ENCODE measurements around the gene TUBGCP3.
"Not testable (repeated sequence)": the region's sequence is repeated elsewhere in the genome, so short reads cannot be mapped to it uniquely, and the experiment has no call there.

TUBGCP3 gene

GRCh38 chr13:112576768-112577167 is 11.2 kb downstream of the TUBGCP3 start:
- DNase-seq (ENCODE audit: low spot score) = no peak

- no peak for DNase-seq (ENCODE audit: low spot score)
These were observed 11.8 kb downstream of the TUBGCP3 start for GRCh38 chr13:112576191-112576590.

DNA sequence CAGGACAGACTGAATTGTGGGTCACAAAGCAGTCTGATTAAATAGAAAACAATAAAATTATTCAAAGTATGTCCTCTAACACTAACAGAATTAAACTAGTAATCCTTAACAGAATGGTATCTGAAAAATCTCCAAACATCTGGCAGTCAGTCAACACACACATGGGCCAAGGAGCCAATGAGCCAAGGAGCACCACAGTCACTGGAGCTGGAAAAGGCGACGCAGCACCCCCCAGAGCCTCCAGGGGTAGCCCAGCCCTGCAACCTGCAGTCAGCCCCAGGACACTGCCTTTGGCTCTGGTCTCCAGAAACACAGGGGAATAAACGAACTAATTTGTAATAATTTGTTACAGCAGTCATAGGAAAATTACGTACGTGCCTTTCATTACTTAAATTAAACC is 12.3 kb downstream of the TUBGCP3 start:
- no peak for DNase-seq (ENCODE audit: low spot score)

DNA sequence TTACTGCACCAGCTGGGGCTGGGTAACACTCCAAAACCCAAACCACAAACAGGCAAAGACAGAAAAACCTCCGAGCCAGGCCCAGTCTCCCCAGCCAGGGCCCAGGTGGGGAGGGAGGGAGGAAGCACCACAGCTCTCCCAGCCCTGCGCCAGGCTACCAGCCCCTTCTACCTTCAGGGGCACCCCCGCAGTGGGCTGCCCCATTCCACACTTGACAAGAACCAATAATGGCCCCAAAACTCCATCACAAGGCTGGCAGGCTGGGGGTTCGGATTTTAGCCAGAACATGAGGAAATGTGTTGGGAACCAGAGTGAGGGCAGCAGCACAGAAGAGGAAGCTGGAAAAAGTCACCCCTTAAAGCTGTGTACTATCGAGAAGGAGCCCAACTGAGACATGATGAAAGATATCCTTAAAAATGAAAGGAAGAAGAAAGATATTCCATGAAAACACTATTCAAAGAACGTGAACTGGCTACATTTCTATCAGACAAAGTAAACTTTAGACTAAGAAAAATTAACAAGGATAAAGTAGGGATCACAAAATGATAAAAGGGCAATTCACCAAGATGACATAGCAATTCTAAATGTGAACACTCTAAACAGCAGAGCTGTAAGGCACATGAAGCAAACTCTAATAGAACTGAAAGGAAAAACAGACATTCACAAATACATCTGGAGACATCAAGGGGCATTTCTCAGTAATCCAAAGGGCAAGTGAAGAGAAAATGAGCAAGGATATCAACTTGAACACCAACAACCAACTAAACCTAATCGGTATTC is 12.9 kb downstream of the TUBGCP3 start:
- no peak for DNase-seq (ENCODE audit: low spot score)

GRCh38 chr13:112574416-112574815 is 13.5 kb downstream of the TUBGCP3 start:
- no peak for DNase-seq (ENCODE audit: low spot score)

GRCh38 chr13:112573710-112574109 is 14.2 kb downstream of the TUBGCP3 start:
- no peak for DNase-seq (ENCODE audit: low spot score)

GRCh38 chr13:112572366-112572765 is 15.6 kb downstream of the TUBGCP3 start:
- DNase-seq (ENCODE audit: low spot score) = no peak

DNA sequence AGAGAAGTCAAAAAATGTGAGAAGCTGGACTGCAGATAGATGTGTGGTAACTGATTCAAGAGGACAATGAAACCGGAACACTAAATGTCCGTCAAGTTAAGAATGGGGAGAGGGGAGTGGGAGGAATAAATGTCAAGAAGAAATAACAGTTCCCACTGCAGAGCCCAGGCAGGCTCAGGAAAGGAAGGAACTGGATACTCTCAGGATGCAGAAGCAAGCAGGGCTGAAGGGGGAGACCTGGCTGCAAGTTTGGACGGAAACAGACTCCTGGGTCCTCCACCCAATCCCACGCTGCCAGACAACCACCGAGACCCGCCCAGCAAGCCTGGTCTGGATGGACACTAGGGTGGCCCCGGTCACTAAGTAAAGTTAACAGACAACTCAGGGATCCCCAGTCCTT is 18.1 kb downstream of the TUBGCP3 start:
- DNase-seq (ENCODE audit: low spot score) = no peak

- no peak for DNase-seq (ENCODE audit: low spot score)
These were observed 20.6 kb downstream of the TUBGCP3 start for GRCh38 chr13:112567161-112567862.

GRCh38 chr13:112562786-112563383 is 25.1 kb downstream of the TUBGCP3 start:
- no peak for DNase-seq (ENCODE audit: low spot score)

- DNase-seq (ENCODE audit: low spot score) = no peak
These were observed 25.7 kb downstream of the TUBGCP3 start for GRCh38 chr13:112562254-112562653.

- no peak for DNase-seq (ENCODE audit: low spot score)
These were observed 26.5 kb downstream of the TUBGCP3 start for GRCh38 chr13:112561478-112561877.

DNA sequence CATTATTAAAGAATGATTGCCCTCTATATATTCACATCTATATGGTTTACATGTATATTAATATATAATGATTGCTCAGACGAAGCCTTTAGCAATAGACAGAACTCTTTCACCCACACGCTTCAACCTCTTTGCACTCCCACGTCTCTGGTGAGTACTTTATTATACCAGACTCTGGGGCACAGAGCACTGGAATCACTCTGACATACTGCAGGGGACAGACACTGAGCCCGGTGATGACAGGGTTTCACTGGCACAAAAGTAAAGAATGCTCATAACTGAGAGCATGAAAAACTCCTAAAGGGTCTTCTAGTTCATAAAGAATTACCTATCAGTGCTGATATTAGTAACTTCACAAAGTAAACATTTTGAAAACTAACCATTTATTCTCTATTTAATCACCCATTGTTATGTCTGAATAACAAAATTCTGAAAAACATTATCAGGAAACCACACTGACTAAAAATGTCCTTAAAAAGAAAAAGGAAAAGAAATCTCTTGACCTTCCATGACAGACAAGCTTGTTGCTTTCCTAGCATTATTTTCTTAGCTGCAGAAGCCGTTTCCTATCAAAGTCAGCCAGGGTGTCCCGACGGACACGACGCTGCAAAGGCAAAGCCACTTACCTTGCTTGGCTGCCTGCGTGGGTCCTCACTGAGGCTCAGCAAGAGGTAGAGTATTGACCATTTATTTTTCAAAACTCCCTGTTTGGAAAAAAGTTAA is 29.1 kb downstream of the TUBGCP3 start:
- DNase-seq (ENCODE audit: low spot score) = no peak

DNA sequence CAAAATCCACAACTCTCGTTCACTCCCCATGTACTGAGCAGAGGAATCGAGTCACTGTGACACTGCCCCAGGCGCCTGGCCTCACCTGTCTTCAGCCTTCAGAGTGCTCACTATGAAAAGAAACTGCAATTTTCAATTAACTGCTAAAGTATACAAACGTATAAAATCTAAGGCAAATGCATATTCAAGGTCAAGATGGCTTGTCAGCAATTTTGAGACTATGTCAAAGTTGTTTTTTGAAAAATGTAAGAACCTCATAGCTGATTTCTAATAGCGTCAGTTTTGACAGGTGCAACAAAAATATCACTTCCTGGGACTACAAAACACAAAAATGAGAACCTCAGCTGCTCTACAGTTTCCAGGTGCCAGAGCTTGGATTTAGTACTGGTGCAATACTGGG is 31.4 kb downstream of the TUBGCP3 start:
- no peak for DNase-seq (ENCODE audit: low spot score)

- DNase-seq (ENCODE audit: low spot score) = no peak
These were observed 33.6 kb downstream of the TUBGCP3 start for GRCh38 chr13:112554214-112554850.

DNA sequence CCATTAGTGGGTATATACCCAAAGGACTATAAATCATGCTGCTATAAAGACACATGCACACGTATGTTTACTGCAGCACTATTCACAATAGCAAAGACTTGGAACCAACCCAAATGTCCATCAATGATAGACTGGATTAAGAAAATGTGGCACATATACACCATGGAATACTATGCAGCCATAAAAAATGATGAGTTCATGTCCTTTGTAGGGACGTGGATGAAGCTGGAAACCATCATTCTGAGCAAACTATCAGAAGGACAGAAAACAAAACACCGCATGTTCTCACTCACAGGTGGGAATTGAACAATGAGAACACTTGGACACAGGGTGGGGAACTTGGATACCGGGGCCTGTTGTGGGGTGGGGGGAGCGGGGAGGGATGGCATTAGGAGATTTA is 39.0 kb downstream of the TUBGCP3 start:
- DNase-seq (ENCODE audit: low spot score) = not testable (repeated sequence)

DNA sequence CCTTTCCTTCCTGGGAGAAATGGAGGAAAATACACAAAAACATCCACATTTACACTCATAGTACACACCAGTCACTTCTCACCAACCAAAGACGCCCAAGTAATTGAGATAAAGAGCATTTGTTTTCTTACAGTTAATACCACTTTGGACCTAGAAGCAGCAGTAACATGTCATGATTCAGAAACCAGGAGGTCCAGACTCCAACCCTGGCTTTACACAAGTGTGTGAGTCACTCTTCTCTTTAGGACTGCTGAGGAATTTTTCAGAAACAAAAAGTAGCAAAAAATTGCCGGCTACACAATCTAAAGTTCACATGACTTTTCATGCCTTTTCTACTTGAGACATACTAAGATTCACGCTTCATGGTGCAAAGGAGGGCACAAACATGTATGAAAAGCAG is 42.1 kb downstream of the TUBGCP3 start:
- no peak for DNase-seq (ENCODE audit: low spot score)

GRCh38 chr13:112532837-112533745 is 54.9 kb downstream of the TUBGCP3 start:
- no peak for DNase-seq (ENCODE audit: low spot score)

DNA sequence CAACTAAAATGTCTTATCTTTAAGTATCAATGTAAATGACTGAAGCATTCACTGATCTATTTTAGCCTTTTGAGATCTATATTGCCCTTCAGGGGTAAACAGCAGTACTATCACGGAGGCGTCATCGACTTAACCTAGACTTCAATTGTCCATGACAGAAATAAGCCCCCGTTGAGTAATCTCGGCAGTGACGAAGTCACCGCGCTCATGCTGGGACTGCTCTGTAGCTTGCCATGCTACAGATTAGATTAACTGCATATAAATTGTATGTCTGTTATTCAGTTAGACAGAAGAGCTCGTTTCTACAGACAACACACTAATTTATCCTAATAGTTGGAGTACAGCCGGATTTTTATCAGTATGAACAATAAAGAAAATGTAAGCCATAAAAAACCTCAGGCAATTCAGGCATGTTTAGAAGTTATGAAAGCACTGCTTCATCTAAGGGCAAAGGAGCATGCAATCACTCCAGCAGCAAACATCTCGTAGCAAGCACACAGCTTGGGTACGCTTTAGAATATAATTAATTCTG is 56.6 kb downstream of the TUBGCP3 start:
- no peak for DNase-seq (ENCODE audit: low spot score)

GRCh38 chr13:112530861-112531260 is 57.1 kb downstream of the TUBGCP3 start:
- no peak for DNase-seq (ENCODE audit: low spot score)

DNA sequence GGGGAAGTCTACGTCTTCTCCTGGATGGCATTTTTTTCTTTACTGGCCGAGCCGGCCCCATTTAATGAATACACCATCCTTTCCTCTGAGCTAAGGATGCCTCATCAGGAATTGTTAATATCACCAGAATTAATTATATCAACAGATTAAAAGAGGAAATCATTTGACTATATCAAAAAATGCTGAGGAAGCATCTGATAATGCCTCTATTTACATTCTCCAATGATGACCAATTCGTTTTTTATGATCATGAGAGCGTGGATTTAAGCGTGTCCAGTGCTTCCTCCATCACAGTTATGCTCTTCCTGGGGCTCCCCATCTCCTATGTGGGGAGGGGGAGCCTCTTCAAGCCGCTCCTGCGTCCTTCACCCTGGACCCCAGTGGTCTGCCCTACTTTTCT is 58.7 kb downstream of the TUBGCP3 start:
- DNase-seq (ENCODE audit: low spot score) = no peak

Measured in CD4-positive, alpha-beta T cell treated with Interleukin-6 at 100 ng/mL for 8 hours (primary cell).